ENCODE measurements around the gene DELE1. TPM values are rescaled to one million over a fixed set of nuclear protein-coding genes. Genes with fewer than 3 reads are reported as not detected.
A peak's percentile ranks its signal among the peaks of the same experiment; 100 is the strongest.

The DELE1 gene
- total and polyA plus RNA-seq, 8 donors = 29.2 to 100 (median 71.7) TPM

DNA sequence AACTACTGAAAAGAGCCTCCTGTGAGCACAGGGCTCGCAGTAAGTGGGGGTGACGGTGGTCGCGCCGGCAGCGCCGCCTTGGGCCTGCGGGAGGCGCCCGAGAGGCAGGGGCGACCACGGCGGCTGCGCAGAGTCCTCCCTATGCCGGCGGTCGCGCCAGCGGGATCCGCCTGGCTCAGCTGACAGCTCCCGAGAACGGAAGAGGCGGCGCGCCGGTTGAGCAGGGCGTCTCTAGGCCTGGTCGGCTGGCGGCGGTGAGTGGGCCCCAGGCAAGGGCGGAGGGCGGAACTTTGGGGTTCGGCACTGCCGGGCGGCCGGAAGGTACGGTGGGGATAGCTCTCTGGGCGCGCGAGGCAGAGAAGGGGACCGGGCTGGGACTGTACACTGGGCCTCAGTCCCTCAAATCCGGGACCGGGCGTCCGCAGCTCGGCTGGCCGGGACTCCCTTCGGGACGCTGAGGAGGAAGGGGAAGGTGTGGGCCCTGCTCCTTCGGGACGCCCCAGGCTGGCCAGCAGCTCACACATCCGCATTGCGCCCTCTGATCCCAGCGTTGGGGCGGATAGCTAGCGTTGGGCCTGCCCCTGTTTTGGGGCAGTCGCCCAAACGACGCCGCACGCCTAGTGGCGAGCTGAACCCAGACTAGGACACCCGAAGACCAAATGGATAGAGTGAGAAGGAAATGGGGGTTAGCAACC lies 45.4 kb downstream of the DELE1 start, which contains the start of gene RNF14:
Gene RNF14, plus strand, starts transcription at position 192 of the 695 bp plus-strand sequence. CDS start 4,484 bp downstream, outside the sequence.
- H3K9me3 ChIP-seq = no peaks in the 10 kb centered on the region
- peaks cover 0 to 26% (median 25%) of the 10 kb centered on the region in 4 donors for H3K36me3 ChIP-seq
- 0 to 1% (median 0%) methylated on average over 38 to 63 of the region's 63 CpGs for WGBS, 5 donors
- intact Hi-C loops (cut with DNase I; ENCODE audit: low total_unique reads) = no loop called here
- H3K4me1 ChIP-seq = peaks cover 18 to 46% (median 28%) of the 10 kb centered on the region in 4 donors
- H3K27me3 ChIP-seq = no peaks in the 10 kb centered on the region
- peak in 6 of 7 experiments; percentile 79 to 98 (median 95) for TF ChIP-seq CTCF (IDR thresholded peaks at IDR 0.05)
- no peak for TF ChIP-seq EP300 (IDR thresholded peaks at IDR 0.05)
- TF ChIP-seq POLR2AphosphoS5 (IDR thresholded peaks at IDR 0.05) = peak; percentile 94 to 98 (median 96)
- peak in 2 of 4 donors; percentile 78 to 84 for TF ChIP-seq POLR2A (IDR thresholded peaks at IDR 0.05)
- DNase-seq = peak; percentile 95 to 98
- H3K4me3 ChIP-seq = peak within 1 kb of the TSS; percentile 57 to 77 (median 68)
- H3K27ac ChIP-seq = peak within 1 kb of the TSS; percentile 95 to 97 (median 96)

GRCh38 chr5:141969783-141970771 lies 46.4 kb downstream of the DELE1 start:
- TF ChIP-seq POLR2A (IDR thresholded peaks at IDR 0.05) (no peak), POLR2AphosphoS5 (IDR thresholded peaks at IDR 0.05) (peak in 1 of 3 donors; percentile 40)
- 60 to 70% (median 65%) methylated on average over 2 of the region's 2 CpGs for WGBS, 5 donors
- H3K27ac ChIP-seq = peak overlapping the region; percentile 95 to 97 (median 96)
- H3K4me3 ChIP-seq = peak overlapping the region; percentile 57 to 77 (median 68)
- H3K9me3 ChIP-seq = no peaks in the 10 kb centered on the region
- intact Hi-C loops (cut with DNase I; ENCODE audit: low total_unique reads) = no loop called here
- peaks cover 0 to 36% (median 35%) of the 10 kb centered on the region in 4 donors for H3K36me3 ChIP-seq
- peaks cover 18 to 54% (median 36%) of the 10 kb centered on the region in 4 donors for H3K4me1 ChIP-seq
- H3K27me3 ChIP-seq = no peaks in the 10 kb centered on the region
- DNase-seq = peak in 1 of 2 donors; percentile 54

DNA sequence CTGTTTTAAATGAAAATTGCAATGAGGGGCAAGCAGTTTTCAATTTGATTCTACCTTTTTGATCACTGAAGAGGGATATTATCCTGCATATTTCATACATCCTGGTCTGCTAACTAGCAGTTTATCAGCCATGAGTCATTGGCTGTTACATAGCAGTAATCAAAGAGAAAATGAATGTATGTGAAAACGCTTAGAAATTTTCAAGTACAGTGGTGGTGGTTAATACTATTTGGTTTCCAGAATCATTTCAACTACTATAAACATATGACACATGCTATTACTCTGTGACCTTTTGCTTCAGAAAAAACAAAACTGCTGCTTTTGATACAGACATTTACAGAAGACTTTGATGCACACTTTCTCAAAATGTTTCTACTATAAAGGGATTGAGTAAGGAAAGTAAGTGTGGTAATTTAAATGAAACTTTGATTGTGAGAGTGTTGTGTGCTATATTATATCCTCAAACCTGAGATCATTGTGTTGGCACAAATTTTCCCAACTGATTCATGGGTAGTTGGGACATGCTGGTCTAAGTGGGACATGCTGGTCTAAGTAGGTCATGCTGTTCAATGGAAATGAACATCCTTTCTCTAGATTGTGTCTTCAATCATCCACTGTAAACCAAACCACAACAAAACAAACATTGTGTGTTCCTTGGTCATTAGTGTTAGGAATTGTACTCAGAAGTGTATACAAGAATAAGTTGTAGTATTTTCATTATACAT lies 50.4 kb downstream of the DELE1 start:
- H3K4me1 ChIP-seq = peaks cover 13 to 78% (median 42%) of the 10 kb centered on the region in 4 donors

More for the DNA sequence above, 50.4 kb downstream of the DELE1 start:
- DNase-seq = no peak
- TF ChIP-seq EP300 (IDR thresholded peaks at IDR 0.05) (no peak), POLR2A (IDR thresholded peaks at IDR 0.05) (no peak), CTCF (IDR thresholded peaks at IDR 0.05) (no peak), POLR2AphosphoS5 (IDR thresholded peaks at IDR 0.05) (no peak)
- Histone ChIP-seq H3K9me3 (no peaks in the 10 kb centered on the region), H3K36me3 (peaks cover 7 to 71% (median 66%) of the 10 kb centered on the region in 4 donors), H3K4me3 (no peak overlapping the region), H3K27me3 (no peaks in the 10 kb centered on the region), H3K27ac (peak overlapping the region in 3 of 5 donors; percentile 7 to 29 (median 22))
- 18 to 44% (median 26%) methylated on average over 1 of the region's 1 CpG for WGBS, 5 donors
- intact Hi-C loops (cut with DNase I; ENCODE audit: low total_unique reads) = no loop called here

All from stomach (tissue), 9 donors.